ENCODE data around the gene LHPP.
A peak's percentile ranks its signal among the peaks of the same experiment; 100 is the strongest.

DNA sequence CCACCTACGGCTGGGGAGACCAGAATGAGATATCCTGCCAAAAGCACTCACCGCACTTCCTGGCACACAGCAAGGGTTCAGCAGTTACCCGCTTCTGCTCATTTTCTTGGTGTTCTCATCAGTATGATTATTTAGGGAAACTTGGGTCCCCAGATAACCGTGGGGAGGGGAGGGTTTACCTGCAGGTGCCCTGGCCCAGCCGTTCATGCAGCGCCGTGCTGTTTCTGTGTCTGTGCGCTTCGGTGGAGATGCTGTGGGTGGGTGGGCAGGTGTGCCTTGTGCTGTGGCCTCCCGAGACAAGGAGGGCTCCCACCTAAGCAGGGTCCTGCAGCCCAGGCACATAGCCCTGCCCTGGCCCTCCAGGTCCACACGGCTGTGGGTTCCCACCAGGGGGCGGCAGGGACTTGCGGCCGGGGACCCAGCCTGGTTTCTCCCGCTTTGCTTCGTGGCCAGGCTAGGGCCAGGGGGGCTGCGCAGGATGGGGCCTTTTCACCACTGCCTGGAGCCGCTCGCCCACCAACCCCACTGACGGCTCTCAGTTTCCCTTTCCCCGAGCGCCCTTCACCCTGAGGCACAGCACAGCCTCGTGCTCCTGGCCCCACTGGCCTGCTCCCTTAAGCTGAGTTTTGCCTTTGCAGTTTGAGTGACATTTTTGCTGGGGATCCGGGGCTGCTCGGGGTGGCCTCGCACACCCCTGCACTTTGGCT, 78.5 kb downstream of the LHPP start:
- TF ChIP-seq, protein P1, sequence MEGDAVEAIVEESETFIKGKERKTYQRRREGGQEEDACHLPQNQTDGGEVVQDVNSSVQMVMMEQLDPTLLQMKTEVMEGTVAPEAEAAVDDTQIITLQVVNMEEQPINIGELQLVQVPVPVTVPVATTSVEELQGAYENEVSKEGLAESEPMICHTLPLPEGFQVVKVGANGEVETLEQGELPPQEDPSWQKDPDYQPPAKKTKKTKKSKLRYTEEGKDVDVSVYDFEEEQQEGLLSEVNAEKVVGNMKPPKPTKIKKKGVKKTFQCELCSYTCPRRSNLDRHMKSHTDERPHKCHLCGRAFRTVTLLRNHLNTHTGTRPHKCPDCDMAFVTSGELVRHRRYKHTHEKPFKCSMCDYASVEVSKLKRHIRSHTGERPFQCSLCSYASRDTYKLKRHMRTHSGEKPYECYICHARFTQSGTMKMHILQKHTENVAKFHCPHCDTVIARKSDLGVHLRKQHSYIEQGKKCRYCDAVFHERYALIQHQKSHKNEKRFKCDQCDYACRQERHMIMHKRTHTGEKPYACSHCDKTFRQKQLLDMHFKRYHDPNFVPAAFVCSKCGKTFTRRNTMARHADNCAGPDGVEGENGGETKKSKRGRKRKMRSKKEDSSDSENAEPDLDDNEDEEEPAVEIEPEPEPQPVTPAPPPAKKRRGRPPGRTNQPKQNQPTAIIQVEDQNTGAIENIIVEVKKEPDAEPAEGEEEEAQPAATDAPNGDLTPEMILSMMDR (IDR thresholded peaks at IDR 0.05; ENCODE audit: insufficient read depth, low read length) = peak; percentile 34
- TF ChIP-seq GABPA (IDR thresholded peaks at IDR 0.05; ENCODE audit: low read depth) = no peak
